SK-N-SH (cell line): Measurements from ENCODE around the gene DNAJB1. TPM values are rescaled to one million over a fixed set of nuclear protein-coding genes. Genes with fewer than 3 reads are reported as not detected.

Experiments
- CTCF ChIA-PET: fragments of 300-600, 350-600 bp; formaldehyde crosslinking; extraction: SDS; loops from one replicate; lab custom pipeline; 2021; lab: Yijun Ruan, JAX
- POLR2A ChIA-PET: fragments of 350-600 bp; sonication (Branson Sonifier 250); formaldehyde crosslinking; extraction: SDS; loops from one replicate; lab custom pipeline; 2020; ENCODE audit warnings: antibody characterized with exemption, inconsistent platforms; lab: Yijun Ruan, JAX
- DNase-seq: peaks from one replicate; pipeline ENCODE4 v3.0.0; 2012
- H2AFZ ChIP-seq: fragments of 200-600 bp; sonication (generic); 2 replicates; pipeline ENCODE4 v1.8.1; 2016; ENCODE audit warnings: antibody characterized with exemption, mild to moderate bottlenecking, low read depth
- H3F3A ChIP-seq: fragments of 200-600 bp; sonication (generic); replicated peaks from 2 replicates; pipeline ENCODE3; 2016; ENCODE audit warnings: antibody characterized with exemption, mild to moderate bottlenecking; ENCODE audit not compliant: insufficient read depth
- H3K27ac ChIP-seq, 2 experiments: fragments of 200-500 bp in 1 of 2; fragments of 200-600 bp in 1 of 2; sonication (Bioruptor generic) in 1 of 2; sonication (generic), shearing (Covaris generic) in 1 of 2; 2 replicates each; pipeline versions ENCODE4 v1.5.1 to v1.6.1; 2014 to 2016; ENCODE audit warnings: low read depth in 2 of 2, inconsistent platforms in 1 of 2, low read length in 1 of 2, mild to moderate bottlenecking in 1 of 2, mixed read lengths in 1 of 2
- H3K27me3 ChIP-seq: fragments of 200-600 bp; sonication (generic), shearing (Covaris generic); 2 replicates; pipeline ENCODE4 v1.6.1; 2016; ENCODE audit warnings: mixed run types; ENCODE audit not compliant: insufficient read depth
- H3K36me3 ChIP-seq, 2 experiments: fragments of 200-500 bp in 1 of 2; fragments of 200-600 bp in 1 of 2; sonication (Bioruptor generic) in 1 of 2; sonication (generic) in 1 of 2; replicated peaks in 1 of 2; 2 replicates each; pipeline versions ENCODE3 to v1.5.1; 2014 to 2016; ENCODE audit warnings: low read length in 1 of 2, mild to moderate bottlenecking in 1 of 2; ENCODE audit not compliant: insufficient read depth in 2 of 2, control insufficient read depth in 1 of 2
- H3K4me1 ChIP-seq, 2 experiments: fragments of 200-500 bp in 1 of 2; fragments of 200-600 bp in 1 of 2; sonication (Bioruptor generic) in 1 of 2; sonication (generic), shearing (Covaris generic) in 1 of 2; 2 replicates each; pipeline versions ENCODE4 v1.5.1 to v1.6.1; 2014 to 2016; ENCODE audit warnings: low read depth in 1 of 2, low read length in 1 of 2, mixed run types in 1 of 2; ENCODE audit not compliant: insufficient read depth in 2 of 2, control insufficient read depth in 1 of 2
- H3K4me2 ChIP-seq: fragments of 200-600 bp; sonication (generic), shearing (Covaris generic); 2 replicates; pipeline ENCODE4 v1.6.1; 2017; ENCODE audit warnings: mixed run types
- H3K4me3 ChIP-seq, 2 experiments: fragments of 200-500 bp in 1 of 2; fragments of 200-600 bp in 1 of 2; sonication (Bioruptor generic) in 1 of 2; sonication (generic), shearing (Covaris generic) in 1 of 2; 2 replicates each; pipeline versions ENCODE4 v1.5.1 to v1.8.1; 2014 to 2016; ENCODE audit warnings: low read depth in 2 of 2, inconsistent platforms in 1 of 2, low read length in 1 of 2, mild to moderate bottlenecking in 1 of 2, mixed read lengths in 1 of 2, moderate library complexity in 1 of 2
- H3K79me2 ChIP-seq: fragments of 200-600 bp; sonication (generic); 2 replicates; pipeline ENCODE4 v1.8.1; 2017; ENCODE audit warnings: mild to moderate bottlenecking; ENCODE audit not compliant: insufficient read depth
- H3K9ac ChIP-seq: fragments of 200-600 bp; sonication (generic); 2 replicates; pipeline ENCODE4 v1.6.1; 2017; ENCODE audit warnings: mixed run types
- H3K9me2 ChIP-seq: fragments of 200-600 bp; sonication (generic); 2 replicates; pipeline ENCODE4 v1.6.1; 2017; ENCODE audit warnings: mixed run types
- H3K9me3 ChIP-seq: fragments of 200-600 bp; sonication (generic); 2 replicates; pipeline ENCODE4 v1.6.1; 2017; ENCODE audit warnings: mixed run types, mild to moderate bottlenecking, moderate library complexity
- H4K20me1 ChIP-seq: fragments of 200-600 bp; sonication (generic); 2 replicates; pipeline ENCODE4 v1.6.1; 2017; ENCODE audit warnings: mild to moderate bottlenecking, mixed run types; ENCODE audit not compliant: insufficient read depth
- CHD2 ChIP-seq: fragments of 150-350 bp; IDR thresholded peaks from 2 replicates; pipeline ENCODE4 v1.6.1; 2018; ENCODE audit warnings: low read length; ENCODE audit not compliant: partially characterized antibody
- EZH2phosphoT487 ChIP-seq: fragments of 200-600 bp; sonication (generic); IDR thresholded peaks from 2 replicates; pipeline ENCODE4 v1.6.1; 2017; ENCODE audit warnings: low read depth, mixed run types, mild to moderate bottlenecking, antibody characterized with exemption, moderate library complexity, borderline replicate concordance
- FOXM1 ChIP-seq: IDR thresholded peaks from 2 replicates; pipeline ENCODE4 v1.4.0; 2012; ENCODE audit warnings: low read depth, mild to moderate bottlenecking
- GABPA ChIP-seq: IDR thresholded peaks from 2 replicates; pipeline ENCODE4 v1.4.0; 2012; ENCODE audit warnings: low read depth, mild to moderate bottlenecking
- GATA2 ChIP-seq: sonication (generic); formaldehyde crosslinking; IDR thresholded peaks from 2 replicates; pipeline ENCODE4 v1.5.0; 2020; ENCODE audit warnings: mild to moderate bottlenecking, missing genetic modification reagents
- JUND ChIP-seq: IDR thresholded peaks from 2 replicates; pipeline ENCODE4 v1.4.0; 2012
- MEF2A ChIP-seq: IDR thresholded peaks from 2 replicates; pipeline ENCODE4 v1.4.0; 2012; ENCODE audit warnings: low read depth, borderline replicate concordance
- RAD21 ChIP-seq: IDR thresholded peaks from 2 replicates; pipeline ENCODE4 v1.6.1; 2012; ENCODE audit warnings: mild to moderate bottlenecking, low read length
- RCOR1 ChIP-seq: fragments of 150-350 bp; IDR thresholded peaks from 2 replicates; pipeline ENCODE4 v1.6.1; 2017; ENCODE audit warnings: antibody characterized with exemption, low read length
- RXRA ChIP-seq: IDR thresholded peaks from 2 replicates; pipeline ENCODE4 v1.4.0; 2012; ENCODE audit warnings: low read depth, mild to moderate bottlenecking, borderline replicate concordance
- SIN3A ChIP-seq: IDR thresholded peaks from 2 replicates; pipeline ENCODE4 v1.6.1; 2012; ENCODE audit warnings: low read depth, mild to moderate bottlenecking, low read length, moderate library complexity, borderline replicate concordance
- SMC3 ChIP-seq: IDR thresholded peaks from 2 replicates; pipeline ENCODE4 v1.6.1; 2012; ENCODE audit warnings: low read depth, low read length, improper control_type of control experiment
- TAF1 ChIP-seq: IDR thresholded peaks from 2 replicates; pipeline ENCODE4 v1.6.1; 2012; ENCODE audit warnings: low read depth, mild to moderate bottlenecking, low read length, moderate library complexity, borderline replicate concordance
- TEAD4 ChIP-seq: IDR thresholded peaks from 2 replicates; pipeline ENCODE4 v1.4.0; 2012; ENCODE audit warnings: mild to moderate bottlenecking, borderline replicate concordance; ENCODE audit not compliant: insufficient read depth
- YY1 ChIP-seq: IDR thresholded peaks from 2 replicates; pipeline ENCODE4 v1.4.0; 2012; ENCODE audit warnings: low read depth, mild to moderate bottlenecking
- WGBS: methylation state at CpG from one replicate; pipeline ENCODE4 v1.1.6; 2017; ENCODE audit warnings: low lambda C conversion rate; 5-methylcytosine and 5-hydroxymethylcytosine counted together
- polyA plus RNA-seq, 3 experiments: library from polyadenylated mRNA; depleted of rRNA; stranded (reverse); fragments of >200 nt; gene quantifications; 2 replicates each; pipeline ENCODE4 v1.2.3, GENCODE V29; 2012
- TF ChIP-seq, protein P1 (sequence below): fragments of 200-600 bp; sonication (generic); IDR thresholded peaks from 2 replicates; pipeline ENCODE4 v1.6.1; 2017; ENCODE audit warnings: antibody characterized with exemption, mild to moderate bottlenecking, moderate library complexity
- TF ChIP-seq, protein P2 (sequence below): fragments of 150-350 bp; IDR thresholded peaks from 2 replicates; pipeline ENCODE4 v1.6.1; 2016; ENCODE audit warnings: mild to moderate bottlenecking, low read depth, low read length

The DNAJB1 gene
- polyA plus RNA-seq, 1 of the 3 experiments (the other 2 are of a cell fraction), result 103 TPM

DNA sequence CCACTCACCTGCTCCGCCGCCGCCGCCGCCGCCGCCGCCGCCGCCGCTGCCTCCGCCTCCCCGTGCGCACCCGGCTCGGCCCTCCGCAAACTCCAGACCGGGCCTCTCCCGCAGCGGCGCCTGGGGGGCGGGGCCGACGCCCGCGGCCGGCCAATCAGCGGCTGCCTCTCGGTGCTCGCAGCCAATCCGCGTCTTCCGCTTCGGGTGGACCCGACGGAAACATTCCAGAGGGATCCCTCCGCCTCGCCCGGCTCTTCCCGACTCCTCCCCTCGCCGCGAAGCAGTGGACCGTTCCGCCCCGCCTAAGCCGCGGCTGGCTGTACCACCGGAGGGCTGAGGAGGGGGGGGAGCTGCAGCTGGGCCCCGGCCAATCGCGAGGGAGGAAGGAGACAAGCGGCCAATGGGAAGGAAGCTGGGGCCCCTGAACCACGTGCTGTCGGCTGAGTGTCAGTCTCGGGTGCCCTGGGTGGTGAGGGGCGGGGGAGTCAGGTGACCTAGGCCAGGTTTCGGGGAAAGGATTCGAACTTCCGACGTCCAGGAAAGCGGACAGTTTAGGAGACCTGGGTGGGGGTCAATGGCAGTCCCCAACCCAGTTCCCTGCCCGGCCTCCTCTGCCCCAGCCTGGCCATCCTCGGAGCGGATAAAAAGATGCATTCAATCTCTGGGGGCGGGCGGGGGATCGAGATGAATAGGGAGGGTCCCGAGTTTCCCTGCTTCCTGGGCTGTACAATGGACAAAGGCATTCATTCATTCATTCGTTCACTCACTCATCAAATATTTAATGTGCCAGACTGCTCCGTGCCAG is 22.0 kb downstream of the DNAJB1 start, which contains the start of gene GIPC1 (continued):
- TF ChIP-seq, protein P1, sequence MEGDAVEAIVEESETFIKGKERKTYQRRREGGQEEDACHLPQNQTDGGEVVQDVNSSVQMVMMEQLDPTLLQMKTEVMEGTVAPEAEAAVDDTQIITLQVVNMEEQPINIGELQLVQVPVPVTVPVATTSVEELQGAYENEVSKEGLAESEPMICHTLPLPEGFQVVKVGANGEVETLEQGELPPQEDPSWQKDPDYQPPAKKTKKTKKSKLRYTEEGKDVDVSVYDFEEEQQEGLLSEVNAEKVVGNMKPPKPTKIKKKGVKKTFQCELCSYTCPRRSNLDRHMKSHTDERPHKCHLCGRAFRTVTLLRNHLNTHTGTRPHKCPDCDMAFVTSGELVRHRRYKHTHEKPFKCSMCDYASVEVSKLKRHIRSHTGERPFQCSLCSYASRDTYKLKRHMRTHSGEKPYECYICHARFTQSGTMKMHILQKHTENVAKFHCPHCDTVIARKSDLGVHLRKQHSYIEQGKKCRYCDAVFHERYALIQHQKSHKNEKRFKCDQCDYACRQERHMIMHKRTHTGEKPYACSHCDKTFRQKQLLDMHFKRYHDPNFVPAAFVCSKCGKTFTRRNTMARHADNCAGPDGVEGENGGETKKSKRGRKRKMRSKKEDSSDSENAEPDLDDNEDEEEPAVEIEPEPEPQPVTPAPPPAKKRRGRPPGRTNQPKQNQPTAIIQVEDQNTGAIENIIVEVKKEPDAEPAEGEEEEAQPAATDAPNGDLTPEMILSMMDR, result no peak
- TF ChIP-seq SMC3 (no peak), SIN3A (peak; percentile 50; the same call in 1 of the 2 replicates), EZH2phosphoT487 (no peak), GATA2 (CRISPR knock-in tag) (no peak), MEF2A (no peak), TAF1 (no peak), JUND (no peak)
- TF ChIP-seq, protein P2, sequence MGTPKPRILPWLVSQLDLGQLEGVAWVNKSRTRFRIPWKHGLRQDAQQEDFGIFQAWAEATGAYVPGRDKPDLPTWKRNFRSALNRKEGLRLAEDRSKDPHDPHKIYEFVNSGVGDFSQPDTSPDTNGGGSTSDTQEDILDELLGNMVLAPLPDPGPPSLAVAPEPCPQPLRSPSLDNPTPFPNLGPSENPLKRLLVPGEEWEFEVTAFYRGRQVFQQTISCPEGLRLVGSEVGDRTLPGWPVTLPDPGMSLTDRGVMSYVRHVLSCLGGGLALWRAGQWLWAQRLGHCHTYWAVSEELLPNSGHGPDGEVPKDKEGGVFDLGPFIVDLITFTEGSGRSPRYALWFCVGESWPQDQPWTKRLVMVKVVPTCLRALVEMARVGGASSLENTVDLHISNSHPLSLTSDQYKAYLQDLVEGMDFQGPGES, result no peak; the same call in 1 of the 2 replicates

DNA sequence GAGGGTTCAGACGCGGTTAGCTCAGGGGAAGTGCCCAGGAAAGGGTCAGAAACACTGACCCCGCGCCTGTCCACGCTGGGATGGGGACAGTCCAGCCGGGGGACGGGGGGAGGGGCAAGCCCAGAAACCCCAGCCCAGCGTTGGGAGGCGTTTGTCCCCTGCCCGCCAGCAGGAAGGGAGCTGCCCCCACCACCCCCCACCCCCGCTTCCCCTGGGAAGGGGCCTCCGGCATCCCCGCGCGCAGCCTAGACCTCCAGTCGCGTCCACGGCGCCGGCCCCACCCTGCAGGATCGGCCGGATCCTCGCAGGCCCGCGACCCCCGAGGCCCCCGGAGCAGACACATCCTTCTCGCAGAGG is 22.5 kb downstream of the DNAJB1 start:
- peak overlapping the region; percentile 74 for H3K9ac ChIP-seq
- H3K36me3 ChIP-seq, result no peaks in the 10 kb centered on the region
- H3K9me3 ChIP-seq, result no peaks in the 10 kb centered on the region
- TF ChIP-seq GABPA (no peak), FOXM1 (no peak), RCOR1 (no peak), SIN3A (no peak), TEAD4 (no peak), CHD2 (no peak), RAD21 (no peak), RXRA (no peak), YY1 (no peak), TAF1 (no peak)
- TF ChIP-seq, protein P2, result no peak
- WGBS, result 0% methylated on average over 14 of the region's 28 CpGs
- H3K9me2 ChIP-seq, result no peaks in the 10 kb centered on the region
- POLR2A ChIA-PET, result interaction anchor here (1.2 to 2.4 kb wide), 2 partner anchors 22 to 23 kb away, joined by 5 to 15 read pairs; partner anchors contain the start of gene DNAJB1
- no peaks in the 10 kb centered on the region for H3F3A ChIP-seq
- peaks cover 4 to 25% of the 10 kb centered on the region in 2 experiments; a peak in 2 of 4 replicates for H3K4me1 ChIP-seq
- H3K27me3 ChIP-seq, result no peaks in the 10 kb centered on the region
- peaks cover 48% of the 10 kb centered on the region for H3K79me2 ChIP-seq
- CTCF ChIA-PET, result interaction anchor here (0.8 to 3.9 kb wide), 8 partner anchors 9 to 148 kb away, joined by 3 to 45 read pairs (median 3); no protein-coding TSS in a partner anchor
- DNase-seq, result no peak
- no peak overlapping the region for H2AFZ ChIP-seq
- H3K4me3 ChIP-seq, result peak overlapping the region; percentile 65 to 93
- peak overlapping the region; percentile 94 for H3K4me2 ChIP-seq
- peak overlapping the region in 1 of 2 experiments; percentile 56; a peak in 1 of 4 replicates for H3K27ac ChIP-seq
- H4K20me1 ChIP-seq, result peaks cover 20% of the 10 kb centered on the region
